Mesothelial cell of epicardium (in vitro differentiated cells): Measurements from ENCODE around the gene FITM2. TPM values are rescaled to one million over a fixed set of nuclear protein-coding genes. Genes with fewer than 3 reads are reported as not detected.

Experiments
- DNase-seq, 2 experiments: peaks; one replicate each; pipeline ENCODE4 v3.0.0; 2021; ENCODE audit warnings: low spot score in 2 of 2; ENCODE audit not compliant: unreplicated experiment in 2 of 2
- H3K27ac Mint-ChIP-seq: 2 replicates; pipeline ENCODE4 v1.8.0; 2021; ENCODE audit warnings: mixed read lengths
- H3K27me3 Mint-ChIP-seq: 2 replicates; pipeline ENCODE4 v1.8.0; 2021; ENCODE audit warnings: low read depth, mixed read lengths
- H3K36me3 Mint-ChIP-seq: 2 replicates; pipeline ENCODE4 v1.8.0; 2021; ENCODE audit warnings: mixed read lengths
- H3K4me1 Mint-ChIP-seq: 2 replicates; pipeline ENCODE4 v1.8.0; 2021; ENCODE audit warnings: mixed read lengths
- H3K4me3 Mint-ChIP-seq: 2 replicates; pipeline ENCODE4 v1.8.0; 2021; ENCODE audit warnings: mild to moderate bottlenecking, moderate library complexity, mixed read lengths
- H3K9me3 Mint-ChIP-seq: 2 replicates; pipeline ENCODE4 v1.8.0; 2021; ENCODE audit warnings: mixed read lengths
- total RNA-seq: library from RNA; stranded (reverse); gene quantifications from 3 replicates; pipeline ENCODE4 v1.2.1, GENCODE V29; 2021
- TF ChIP-seq, protein P1 (sequence below): fragments of 200-600 bp; sonication (generic); IDR thresholded peaks from one replicate; pipeline ENCODE4 v1.5.0; 2021; ENCODE audit warnings: antibody characterized with exemption; ENCODE audit not compliant: unreplicated experiment

The FITM2 gene
- total RNA-seq, 1 donor from 2014 or later: 4.2 TPM

DNA sequence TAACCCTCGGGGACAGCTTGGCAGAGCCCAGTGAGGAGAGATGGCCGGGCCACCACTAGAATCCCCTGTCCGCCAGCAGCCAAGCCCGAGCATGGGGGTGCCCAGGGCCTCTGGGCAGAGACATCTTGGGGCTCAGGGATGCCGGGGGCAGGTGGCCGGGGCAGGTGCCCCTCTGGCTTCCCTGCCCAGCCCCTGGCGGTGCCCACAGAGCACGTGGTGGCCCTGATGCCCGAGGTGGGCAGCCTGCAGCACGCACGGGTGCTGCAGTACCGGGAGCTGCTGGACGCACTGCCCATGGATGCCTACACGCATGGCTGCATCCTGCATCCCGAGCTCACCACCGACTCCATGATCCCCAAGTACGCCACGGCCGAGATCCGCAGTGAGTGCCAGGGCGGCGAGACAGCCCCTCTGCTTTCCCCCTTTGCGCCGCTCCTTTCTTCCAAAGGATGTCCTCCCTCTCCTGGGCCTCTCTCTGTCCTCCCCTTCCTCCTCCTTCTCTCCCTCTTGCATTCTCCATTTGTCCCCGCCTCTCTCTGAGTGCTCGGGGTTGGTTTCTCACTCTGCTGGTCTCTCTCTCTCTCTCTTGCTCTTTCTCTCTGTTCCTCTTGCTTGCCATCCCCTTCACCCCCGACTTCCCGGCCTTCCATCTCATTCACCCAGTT, 52.6 kb downstream of the FITM2 start:
- H3K36me3 Mint-ChIP-seq: no peaks in the 10 kb centered on the region
- H3K27me3 Mint-ChIP-seq: no peaks in the 10 kb centered on the region
- no peaks in the 10 kb centered on the region for H3K9me3 Mint-ChIP-seq
- no peak overlapping the region for H3K4me3 Mint-ChIP-seq
- no peak for DNase-seq
- H3K4me1 Mint-ChIP-seq: no peaks in the 10 kb centered on the region
- no peak overlapping the region for H3K27ac Mint-ChIP-seq
- TF ChIP-seq, protein P1, sequence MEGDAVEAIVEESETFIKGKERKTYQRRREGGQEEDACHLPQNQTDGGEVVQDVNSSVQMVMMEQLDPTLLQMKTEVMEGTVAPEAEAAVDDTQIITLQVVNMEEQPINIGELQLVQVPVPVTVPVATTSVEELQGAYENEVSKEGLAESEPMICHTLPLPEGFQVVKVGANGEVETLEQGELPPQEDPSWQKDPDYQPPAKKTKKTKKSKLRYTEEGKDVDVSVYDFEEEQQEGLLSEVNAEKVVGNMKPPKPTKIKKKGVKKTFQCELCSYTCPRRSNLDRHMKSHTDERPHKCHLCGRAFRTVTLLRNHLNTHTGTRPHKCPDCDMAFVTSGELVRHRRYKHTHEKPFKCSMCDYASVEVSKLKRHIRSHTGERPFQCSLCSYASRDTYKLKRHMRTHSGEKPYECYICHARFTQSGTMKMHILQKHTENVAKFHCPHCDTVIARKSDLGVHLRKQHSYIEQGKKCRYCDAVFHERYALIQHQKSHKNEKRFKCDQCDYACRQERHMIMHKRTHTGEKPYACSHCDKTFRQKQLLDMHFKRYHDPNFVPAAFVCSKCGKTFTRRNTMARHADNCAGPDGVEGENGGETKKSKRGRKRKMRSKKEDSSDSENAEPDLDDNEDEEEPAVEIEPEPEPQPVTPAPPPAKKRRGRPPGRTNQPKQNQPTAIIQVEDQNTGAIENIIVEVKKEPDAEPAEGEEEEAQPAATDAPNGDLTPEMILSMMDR: no peak

DNA sequence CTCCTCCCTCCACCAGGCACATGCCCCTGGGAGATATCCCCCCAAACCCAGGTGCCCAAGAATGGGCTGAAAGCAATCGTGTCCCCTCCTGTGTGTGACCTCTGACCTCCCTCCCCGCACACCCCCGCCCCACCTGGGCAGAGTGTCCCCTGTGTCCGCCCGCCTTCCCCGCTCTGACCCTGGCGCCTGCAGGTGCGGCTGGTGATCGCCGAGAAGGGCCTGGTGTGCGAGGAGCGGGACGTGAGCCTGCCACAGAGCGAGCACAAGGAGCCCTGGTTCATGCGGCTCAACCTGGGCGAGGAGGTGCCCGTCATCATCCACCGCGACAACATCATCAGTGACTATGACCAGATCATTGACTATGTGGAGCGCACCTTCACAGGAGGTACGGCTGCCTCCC, 54.0 kb downstream of the FITM2 start:
- TF ChIP-seq, protein P1: no peak
- no peak for DNase-seq
- H3K27me3 Mint-ChIP-seq: no peaks in the 10 kb centered on the region
- H3K4me3 Mint-ChIP-seq: no peak overlapping the region
- no peaks in the 10 kb centered on the region for H3K4me1 Mint-ChIP-seq
- H3K27ac Mint-ChIP-seq: no peak overlapping the region
- H3K9me3 Mint-ChIP-seq: no peaks in the 10 kb centered on the region
- H3K36me3 Mint-ChIP-seq: no peaks in the 10 kb centered on the region

DNA sequence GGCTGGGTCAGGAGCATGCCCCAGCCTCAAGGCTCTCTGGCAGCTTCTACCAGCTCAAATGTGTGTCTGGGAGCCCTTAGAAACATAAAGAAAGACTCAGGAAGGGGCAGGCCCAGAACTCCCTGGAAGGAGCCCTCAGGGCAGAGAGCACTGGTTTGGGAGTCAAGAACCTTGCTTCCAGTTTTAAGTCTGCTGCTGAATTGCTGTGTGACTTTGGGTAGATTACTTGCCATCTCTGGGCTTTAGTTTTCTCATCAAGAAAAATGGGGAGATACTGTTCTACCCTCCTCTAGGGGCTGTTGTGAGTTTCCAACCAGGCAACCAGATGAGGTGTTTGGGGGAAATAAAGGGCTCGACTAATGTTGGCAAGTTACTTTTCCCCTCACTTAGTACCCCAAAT, 55.1 kb downstream of the FITM2 start:
- H3K4me3 Mint-ChIP-seq: no peak overlapping the region
- DNase-seq: no peak
- H3K36me3 Mint-ChIP-seq: no peaks in the 10 kb centered on the region
- H3K4me1 Mint-ChIP-seq: no peaks in the 10 kb centered on the region
- H3K9me3 Mint-ChIP-seq: no peaks in the 10 kb centered on the region
- H3K27me3 Mint-ChIP-seq: no peaks in the 10 kb centered on the region
- TF ChIP-seq, protein P1: no peak
- no peak overlapping the region for H3K27ac Mint-ChIP-seq

DNA sequence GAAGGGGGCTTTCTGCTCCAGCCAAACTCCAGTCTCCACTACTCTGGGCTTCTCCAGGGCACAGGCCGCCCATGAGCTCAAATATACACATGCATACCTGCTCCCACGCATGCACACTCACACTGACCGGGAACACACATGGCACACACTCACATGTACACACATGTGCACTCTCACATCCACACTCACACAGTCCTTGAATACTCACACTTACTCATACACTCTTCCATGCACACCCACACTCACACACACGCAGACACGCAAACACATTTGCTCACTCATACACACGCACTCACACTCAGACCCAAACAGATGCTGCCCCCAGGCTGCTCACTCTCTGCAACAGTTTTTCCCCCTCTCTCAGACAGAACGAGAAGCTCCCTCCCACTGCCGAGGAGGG, 56.9 kb downstream of the FITM2 start:
- TF ChIP-seq, protein P1: no peak
- Mint-ChIP-seq H3K4me1 (no peaks in the 10 kb centered on the region), H3K36me3 (no peaks in the 10 kb centered on the region), H3K9me3 (no peaks in the 10 kb centered on the region), H3K27ac (no peak overlapping the region), H3K27me3 (no peaks in the 10 kb centered on the region), H3K4me3 (no peak overlapping the region)
- DNase-seq: no peak

DNA sequence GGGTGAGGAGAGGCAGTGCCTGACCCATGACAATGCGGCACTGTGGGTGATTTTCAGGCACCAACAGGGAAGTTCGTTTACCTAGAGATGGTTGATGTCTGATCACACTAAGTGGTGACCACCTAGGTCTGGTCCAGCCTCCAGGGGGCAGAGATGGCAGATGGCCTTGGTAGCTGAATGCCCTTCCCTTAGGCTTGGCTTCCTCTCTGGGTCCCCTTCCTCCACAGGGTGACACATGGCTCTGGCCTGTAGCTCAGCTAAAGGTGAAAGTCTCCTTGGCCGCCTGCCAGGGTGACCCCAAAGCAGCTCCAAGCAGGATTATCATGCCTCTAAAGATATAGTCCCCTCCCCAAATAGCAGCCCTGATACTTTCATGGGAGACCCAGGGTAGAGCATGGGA, 57.5 kb downstream of the FITM2 start:
- Mint-ChIP-seq H3K36me3 (no peaks in the 10 kb centered on the region), H3K4me1 (no peaks in the 10 kb centered on the region), H3K27me3 (peaks cover 2% of the 10 kb centered on the region), H3K4me3 (no peak overlapping the region), H3K27ac (no peak overlapping the region), H3K9me3 (no peaks in the 10 kb centered on the region)
- TF ChIP-seq, protein P1: no peak
- DNase-seq: no peak

Other genes with a start within 250 kb of the FITM2 start
- 3.4 to 4.2 TPM (median 3.5 TPM) in 3 replicates for gene JPH2, start 124.0 kb downstream of the FITM2 start, total RNA-seq
- 31.3 to 31.7 TPM (median 31.5 TPM) in 3 replicates for gene OSER1, start 100.4 kb downstream of the FITM2 start, total RNA-seq
- gene GDAP1L1, start 63.9 kb downstream of the FITM2 start, total RNA-seq: 0.16 to 0.54 TPM (median 0.40 TPM) in 3 replicates
- not detected in 3 replicates for gene R3HDML, start 25.8 kb upstream of the FITM2 start, total RNA-seq
- gene HNF4A, start 44.5 kb upstream of the FITM2 start, total RNA-seq: 0.09 to 0.20 TPM (median 0.13 TPM) in 3 replicates
- gene TTPAL, start 164.7 kb upstream of the FITM2 start, total RNA-seq: 20.5 to 22.5 TPM (median 22.4 TPM) in 3 replicates
- 42.0 to 45.0 TPM (median 42.9 TPM) in 3 replicates for gene SERINC3, start 210.9 kb upstream of the FITM2 start, total RNA-seq